GM21529 (cell line): ENCODE results near the gene GREM1.
A peak's percentile ranks its signal among the peaks of the same experiment; 100 is the strongest.

Experiments
- ATAC-seq: cut with Tn5 transposase; IDR thresholded peaks from one replicate; pipeline ENCODE4 v1.9.1; 2021; ENCODE audit not compliant: unreplicated experiment

GREM1 gene

GRCh38 chr15:32694222-32694983 lies 23.4 kb upstream of the GREM1 start:
- no peak for ATAC-seq

GRCh38 chr15:32698773-32699390 lies 18.9 kb upstream of the GREM1 start:
- no peak for ATAC-seq

GRCh38 chr15:32700501-32701150 lies 17.2 kb upstream of the GREM1 start:
- ATAC-seq = no peak

GRCh38 chr15:32701863-32702262 lies 15.9 kb upstream of the GREM1 start:
- ATAC-seq = no peak

- no peak for ATAC-seq
These were observed 13.3 kb upstream of the GREM1 start for GRCh38 chr15:32704395-32704981.

- no peak for ATAC-seq
These were observed 12.4 kb upstream of the GREM1 start for GRCh38 chr15:32705446-32705845.

GRCh38 chr15:32706704-32707103 lies 11.1 kb upstream of the GREM1 start:
- no peak for ATAC-seq

- ATAC-seq = no peak
These were observed 10.4 kb upstream of the GREM1 start for GRCh38 chr15:32707436-32707835.

- ATAC-seq = no peak
These were observed 8.3 kb upstream of the GREM1 start for GRCh38 chr15:32709295-32710033.

- peak; percentile 48 for ATAC-seq
These were observed 2.5 kb upstream of the GREM1 start for GRCh38 chr15:32715276-32715675.

- ATAC-seq = no peak
These were observed 1.4 kb upstream of the GREM1 start for GRCh38 chr15:32716216-32716914.

GRCh38 chr15:32716915-32717425 lies 834 bp upstream of the GREM1 start:
- ATAC-seq = no peak

- ATAC-seq = no peak
These were observed 520 bp downstream of the GREM1 start for GRCh38 chr15:32718227-32718820.

GRCh38 chr15:32718821-32719716 lies 1.3 kb downstream of the GREM1 start:
- no peak for ATAC-seq

- ATAC-seq = no peak
These were observed 3.8 kb downstream of the GREM1 start for GRCh38 chr15:32721596-32721995.

- no peak for ATAC-seq
These were observed 4.3 kb downstream of the GREM1 start for GRCh38 chr15:32722136-32722535.

GRCh38 chr15:32723171-32723948 lies 5.6 kb downstream of the GREM1 start:
- ATAC-seq = peak; percentile 89
